Measurements from ENCODE around the gene FYN.

- TF ChIP-seq, protein P1, sequence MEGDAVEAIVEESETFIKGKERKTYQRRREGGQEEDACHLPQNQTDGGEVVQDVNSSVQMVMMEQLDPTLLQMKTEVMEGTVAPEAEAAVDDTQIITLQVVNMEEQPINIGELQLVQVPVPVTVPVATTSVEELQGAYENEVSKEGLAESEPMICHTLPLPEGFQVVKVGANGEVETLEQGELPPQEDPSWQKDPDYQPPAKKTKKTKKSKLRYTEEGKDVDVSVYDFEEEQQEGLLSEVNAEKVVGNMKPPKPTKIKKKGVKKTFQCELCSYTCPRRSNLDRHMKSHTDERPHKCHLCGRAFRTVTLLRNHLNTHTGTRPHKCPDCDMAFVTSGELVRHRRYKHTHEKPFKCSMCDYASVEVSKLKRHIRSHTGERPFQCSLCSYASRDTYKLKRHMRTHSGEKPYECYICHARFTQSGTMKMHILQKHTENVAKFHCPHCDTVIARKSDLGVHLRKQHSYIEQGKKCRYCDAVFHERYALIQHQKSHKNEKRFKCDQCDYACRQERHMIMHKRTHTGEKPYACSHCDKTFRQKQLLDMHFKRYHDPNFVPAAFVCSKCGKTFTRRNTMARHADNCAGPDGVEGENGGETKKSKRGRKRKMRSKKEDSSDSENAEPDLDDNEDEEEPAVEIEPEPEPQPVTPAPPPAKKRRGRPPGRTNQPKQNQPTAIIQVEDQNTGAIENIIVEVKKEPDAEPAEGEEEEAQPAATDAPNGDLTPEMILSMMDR (IDR thresholded peaks at IDR 0.05), result no peak
- no peak for TF ChIP-seq POLR2A (IDR thresholded peaks at IDR 0.05)
Observed at GRCh38 chr6:111789598-111789997, 83.7 kb downstream of the FYN start.
